Stimulated activated CD4-positive, alpha-beta T cell treated with anti-CD3 and anti-CD28 coated beads, Interleukin-12 subunit alpha, Interleukin-12 subunit beta, amount 100 ng/mL, for 4 hours (primary cell): ENCODE results near the gene CNIH2.
"Not testable (repeated sequence)": the region's sequence is repeated elsewhere in the genome, so short reads cannot be mapped to it uniquely, and the experiment has no call there.

ENCODE experiments used
- DNase-seq: peaks from one replicate; pipeline ENCODE4 v3.0.0-alpha.2; 2020

Gene CNIH2

DNA sequence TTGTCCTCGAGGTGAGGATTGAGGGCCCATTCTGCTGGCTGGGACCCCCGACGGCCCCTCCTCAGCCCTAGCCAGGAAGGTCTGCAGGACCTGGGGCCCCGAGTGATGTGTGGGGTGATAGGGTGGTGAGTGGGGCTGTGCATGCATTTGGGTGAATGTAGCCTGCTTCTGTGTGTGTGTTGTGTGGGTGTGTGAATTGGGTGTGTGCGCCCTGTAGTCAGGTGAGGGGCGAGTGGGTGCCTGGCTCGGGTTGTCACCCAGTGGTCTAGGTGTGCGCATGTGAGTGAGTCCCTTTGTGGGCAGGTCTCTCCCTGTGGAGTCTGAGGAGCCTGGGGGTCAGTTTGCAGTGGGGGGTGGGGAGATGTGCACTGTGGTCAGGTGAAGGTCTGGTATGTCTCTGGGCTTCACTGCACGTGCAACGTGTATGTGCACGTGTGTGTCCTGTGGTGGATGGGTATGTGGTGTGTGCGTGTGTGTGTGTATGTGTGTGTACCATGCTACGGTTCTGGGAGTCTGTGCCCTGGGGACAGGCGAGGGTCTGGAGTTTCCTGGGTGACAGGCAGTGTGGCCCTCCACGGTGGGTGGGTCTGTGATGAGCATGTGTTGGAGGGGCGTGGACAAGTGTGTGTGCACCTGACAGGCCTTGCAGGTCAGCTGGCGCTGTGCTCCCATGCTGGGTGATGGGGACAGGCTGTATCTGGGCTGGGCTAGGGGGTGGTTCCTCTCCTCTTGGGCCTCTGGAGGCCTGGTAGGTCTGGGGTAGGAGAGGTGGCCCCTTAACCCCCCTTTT, 14.8 kb downstream of the CNIH2 start:
- no peak for DNase-seq

DNA sequence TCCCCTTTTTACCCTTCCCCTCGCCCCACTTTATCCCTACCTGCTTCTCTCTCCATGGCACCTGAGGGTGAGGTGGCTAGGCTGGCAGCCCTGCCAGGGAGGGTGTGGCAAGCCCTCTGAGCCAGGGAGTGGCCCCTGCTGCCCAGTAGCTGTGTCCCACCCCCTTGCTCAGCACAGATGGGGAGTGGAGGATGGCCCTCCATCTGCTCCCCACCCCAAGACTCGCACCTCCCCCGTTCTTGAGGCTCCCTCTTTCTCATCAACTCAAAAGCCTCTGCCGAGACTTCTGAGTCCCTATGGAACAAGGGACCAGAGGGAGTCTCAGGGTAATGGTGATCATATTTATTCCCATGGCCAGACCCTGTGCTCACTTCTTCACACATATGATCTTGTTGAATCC, 15.4 kb downstream of the CNIH2 start:
- DNase-seq = no peak

DNA sequence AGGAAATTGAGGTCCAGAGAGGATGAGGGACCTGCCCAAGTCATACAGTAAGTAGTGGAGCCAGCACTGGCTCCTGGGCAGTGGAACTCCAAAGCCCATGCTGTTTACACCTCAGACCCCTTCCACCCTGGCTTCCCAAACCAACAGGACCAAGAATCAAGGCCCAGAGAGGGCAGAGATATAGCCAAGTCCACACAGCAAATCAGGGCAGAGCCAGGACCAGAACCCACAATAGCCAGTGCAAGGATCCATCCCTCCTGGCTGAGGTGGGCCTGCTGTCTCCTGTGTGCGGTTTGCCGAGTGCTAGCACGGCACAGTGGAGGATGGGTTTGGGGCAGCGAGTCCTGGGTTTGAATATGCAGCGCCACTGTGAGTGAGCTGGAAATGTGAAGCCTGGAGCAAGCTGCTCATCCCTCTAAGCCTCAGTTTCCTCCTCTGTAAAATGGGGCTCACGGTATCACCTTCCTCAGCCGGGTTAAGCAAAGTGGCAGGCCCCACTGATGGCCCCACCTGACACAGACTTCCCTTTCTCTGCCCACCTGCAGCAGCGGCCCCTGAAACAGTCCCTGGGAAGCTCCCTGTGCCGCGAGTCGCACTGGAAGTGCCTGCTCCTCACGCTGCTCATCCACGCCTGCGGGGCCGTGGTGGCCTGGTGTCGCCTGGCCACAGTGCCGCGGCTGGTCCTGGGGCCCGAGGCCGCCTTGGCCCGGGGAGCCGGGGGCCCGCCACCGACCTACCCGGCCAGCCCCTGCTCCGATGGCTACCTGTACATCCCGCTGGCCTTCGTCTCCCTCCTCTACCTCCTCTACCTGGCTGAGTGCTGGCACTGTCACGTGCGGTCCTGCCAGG, 16.0 kb downstream of the CNIH2 start:
- no peak for DNase-seq

DNA sequence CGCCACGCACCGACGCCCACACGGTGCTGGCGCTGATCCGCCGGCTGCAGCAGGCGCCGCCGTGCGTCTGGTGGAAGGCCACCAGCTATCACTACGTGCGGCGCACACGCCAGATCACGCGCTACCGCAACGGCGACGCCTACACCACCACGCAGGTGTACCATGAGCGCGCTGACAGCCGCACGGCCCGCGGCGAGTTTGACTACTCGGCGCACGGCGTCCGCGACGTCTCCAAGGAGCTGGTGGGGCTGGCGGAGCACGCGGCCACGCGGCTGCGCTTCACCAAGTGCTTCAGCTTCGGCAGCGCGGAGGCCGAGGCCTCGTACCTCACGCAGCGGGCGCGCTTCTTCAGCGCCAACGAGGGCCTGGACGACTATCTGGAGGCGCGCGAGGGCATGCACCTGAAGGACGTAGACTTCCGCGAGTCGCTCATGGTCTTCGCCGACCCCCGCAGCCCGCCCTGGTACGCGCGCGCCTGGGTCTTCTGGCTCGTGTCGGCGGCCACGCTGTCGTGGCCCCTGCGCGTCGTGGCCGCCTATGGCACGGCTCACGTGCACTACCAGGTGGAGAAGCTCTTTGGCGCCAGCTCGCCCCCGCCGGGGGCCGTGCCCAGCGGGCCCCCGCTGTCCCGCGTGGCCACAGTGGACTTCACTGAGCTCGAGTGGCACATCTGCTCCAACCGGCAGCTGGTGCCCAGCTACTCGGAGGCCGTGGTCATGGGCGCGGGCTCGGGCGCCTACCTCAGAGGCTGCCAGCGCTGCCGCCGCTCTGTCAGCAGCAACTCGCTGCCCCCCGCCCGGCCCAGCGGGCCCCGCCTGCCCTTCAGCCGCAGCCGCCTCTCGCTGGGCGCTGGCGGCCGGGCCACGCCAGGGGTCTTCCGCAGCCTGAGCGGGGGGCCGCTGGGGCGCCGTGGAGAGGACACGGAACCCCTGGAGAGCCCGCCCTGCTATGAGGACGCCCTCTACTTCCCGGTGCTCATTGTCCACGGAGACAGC, 16.9 kb downstream of the CNIH2 start:
- DNase-seq = no peak

- DNase-seq = no peak
Observed at GRCh38 chr11:66297610-66298009, 19.6 kb downstream of the CNIH2 start.

- DNase-seq = no peak
Observed at GRCh38 chr11:66299186-66299585, 21.2 kb downstream of the CNIH2 start.

GRCh38 chr11:66302656-66303055, 24.7 kb downstream of the CNIH2 start:
- DNase-seq = no peak

DNA sequence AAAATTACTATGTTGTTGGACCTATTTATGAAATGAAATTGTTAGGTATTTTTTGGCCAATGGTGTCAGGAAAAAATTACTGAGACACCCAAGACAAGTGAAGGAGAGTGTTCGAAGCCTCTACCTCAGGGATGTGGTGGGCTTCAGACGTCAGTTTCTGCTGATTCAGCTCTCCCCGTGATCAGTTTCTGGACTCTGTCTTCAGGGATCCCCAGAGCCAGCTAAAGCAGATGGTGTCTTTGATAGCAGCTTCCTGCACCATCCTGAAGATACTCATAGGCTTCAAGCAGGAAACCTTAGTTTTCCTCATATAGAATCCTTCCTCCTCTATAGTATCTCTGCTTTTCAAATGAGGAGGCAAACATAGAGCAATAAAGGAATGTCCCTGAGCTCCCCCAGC, 31.5 kb downstream of the CNIH2 start:
- no peak for DNase-seq

GRCh38 chr11:66310324-66310723, 32.3 kb downstream of the CNIH2 start:
- no peak for DNase-seq

DNA sequence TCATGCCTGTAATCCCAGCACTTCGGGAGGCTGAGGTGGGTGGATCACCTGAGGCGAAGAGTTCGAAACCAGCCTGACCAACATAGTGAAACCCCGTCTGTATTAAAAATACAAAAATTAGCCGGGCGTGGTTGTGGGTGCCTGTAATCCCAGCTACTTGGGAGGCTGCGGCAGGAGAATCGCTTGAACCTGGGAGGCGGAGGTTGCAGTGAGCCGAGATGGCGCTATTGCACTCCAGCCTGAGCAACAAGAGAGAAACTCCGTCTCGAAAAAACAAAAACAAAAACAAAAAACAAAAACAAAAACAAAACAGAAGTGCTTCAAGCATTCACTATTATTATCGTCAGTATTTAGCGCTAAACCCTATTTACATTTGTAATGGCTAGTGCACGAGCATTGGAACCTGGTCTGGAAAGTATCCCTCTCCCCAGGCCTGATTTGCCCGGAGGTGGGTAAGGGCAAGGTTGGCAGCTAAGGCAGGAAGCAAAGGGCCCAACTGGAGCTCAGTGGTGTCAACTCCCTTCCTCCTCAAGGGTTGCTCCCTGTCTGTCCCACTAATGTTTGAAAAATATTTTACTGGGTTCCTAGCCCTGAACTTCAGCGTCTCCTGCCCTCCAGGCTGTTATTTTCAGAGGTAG, 32.9 kb downstream of the CNIH2 start:
- not testable (repeated sequence) for DNase-seq

GRCh38 chr11:66311470-66311964, 33.5 kb downstream of the CNIH2 start:
- DNase-seq = no peak

DNA sequence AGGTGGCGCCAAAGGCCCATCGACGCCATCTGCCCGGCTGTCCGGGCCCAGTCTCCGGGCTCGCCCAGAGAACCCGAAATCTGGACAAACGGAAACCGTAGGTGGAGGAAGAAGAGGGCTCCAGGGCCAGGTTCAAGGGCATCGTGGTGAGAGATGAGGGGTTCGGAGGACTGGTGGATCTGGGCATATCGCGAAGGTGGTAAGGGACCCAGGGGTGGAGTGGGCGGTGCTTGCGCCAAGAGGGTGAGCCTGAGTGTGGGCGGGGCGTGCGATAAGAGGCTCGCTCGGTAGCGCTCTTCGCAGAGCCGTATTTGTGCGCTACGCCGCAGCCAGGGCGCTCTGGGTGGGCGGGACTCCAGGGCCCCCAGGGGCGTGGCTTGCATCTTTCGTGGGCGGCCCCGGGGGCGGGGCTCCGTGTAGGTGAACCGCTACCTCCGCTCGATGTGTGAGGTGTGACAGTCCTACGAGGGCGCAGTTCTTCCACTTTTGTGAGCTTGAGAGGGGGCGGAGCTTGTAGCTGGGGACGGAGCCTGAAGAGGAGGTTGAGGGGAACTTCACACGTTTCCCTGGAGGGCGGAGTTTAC, 34.1 kb downstream of the CNIH2 start:
- DNase-seq = peak; percentile 96

- peak; percentile 98 for DNase-seq
Observed at GRCh38 chr11:66312549-66313320, 34.8 kb downstream of the CNIH2 start.

- no peak for DNase-seq
Observed at GRCh38 chr11:66313321-66314185, 35.6 kb downstream of the CNIH2 start.

- DNase-seq = no peak
Observed at GRCh38 chr11:66314186-66314501, 36.2 kb downstream of the CNIH2 start.

GRCh38 chr11:66314561-66315497, 36.9 kb downstream of the CNIH2 start:
- DNase-seq = no peak

- DNase-seq = no peak
Observed at GRCh38 chr11:66315498-66315885, 37.5 kb downstream of the CNIH2 start.

DNA sequence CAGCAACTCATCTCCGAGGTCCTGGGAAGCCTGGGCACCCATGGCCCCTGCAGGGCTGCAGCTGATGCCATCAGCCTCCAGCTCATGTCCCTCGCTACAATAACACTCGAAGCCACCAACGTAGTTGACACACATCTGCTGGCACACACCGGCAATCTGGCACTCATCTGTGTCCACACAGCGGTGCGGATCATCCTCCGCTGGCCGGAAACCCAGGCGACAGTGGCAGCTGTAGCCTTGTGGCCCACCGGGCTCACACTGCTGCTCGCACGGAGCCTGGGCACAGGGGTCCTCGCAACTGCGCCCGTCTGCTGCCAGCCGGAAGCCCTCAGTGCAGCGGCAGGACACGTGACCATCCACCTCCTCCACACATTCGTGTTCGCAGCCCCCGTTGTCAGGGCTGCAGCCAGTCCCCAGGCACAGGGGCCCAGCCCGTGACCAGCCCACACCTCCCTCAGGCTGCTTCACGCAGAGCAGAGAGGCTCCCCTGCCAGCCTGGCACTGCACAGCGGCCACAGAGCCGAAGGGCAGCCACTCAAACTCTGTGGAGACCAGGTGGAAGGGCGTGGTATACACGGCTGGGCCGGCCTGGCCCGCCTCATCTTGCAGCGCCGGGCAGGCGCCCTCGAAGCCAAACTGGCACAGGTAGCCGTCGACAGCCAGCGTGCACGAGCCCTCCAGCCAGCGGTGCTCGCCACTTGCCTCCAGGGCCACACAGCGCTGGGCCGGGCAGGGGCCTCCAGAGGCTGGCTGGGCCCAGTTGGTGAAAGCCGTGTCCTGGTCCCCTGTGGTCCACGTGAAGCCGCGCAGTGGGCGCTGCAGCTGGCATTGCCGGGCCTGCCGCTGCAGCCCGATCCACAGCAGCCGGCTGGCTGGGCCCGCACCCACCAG, 38.2 kb downstream of the CNIH2 start:
- DNase-seq = no peak
